Muscle of arm (tissue), 12 donors: ENCODE measurements around the gene TMEM50B. TPM values are rescaled to one million over a fixed set of nuclear protein-coding genes. Genes with fewer than 3 reads are reported as not detected.
"Not testable (repeated sequence)": the region's sequence is repeated elsewhere in the genome, so short reads cannot be mapped to it uniquely, and the experiment has no call there.

Experiments used
- DNase-seq: peaks from one replicate; pipeline ENCODE4 v3.0.0-alpha.2; 2013
- polyA plus RNA-seq, 12 donors: library from polyadenylated mRNA; unstranded; fragments of 120-200 nt; gene quantifications; one replicate each; pipeline ENCODE4 v1.2.1, GENCODE V29; 2013; ENCODE audit not compliant: insufficient read length in 12 of 12

Gene TMEM50B
- polyA plus RNA-seq, 12 donors = 20.0 to 49.1 (median 25.4) TPM; not detected in 1

GRCh38 chr21:33433425-33434114 is 46.2 kb downstream of the TMEM50B start:
- DNase-seq = no peak

GRCh38 chr21:33433001-33433400 is 46.8 kb downstream of the TMEM50B start:
- DNase-seq = no peak

GRCh38 chr21:33432496-33432895 is 47.3 kb downstream of the TMEM50B start:
- no peak for DNase-seq

GRCh38 chr21:33430858-33431257 is 48.9 kb downstream of the TMEM50B start:
- DNase-seq = no peak

- no peak for DNase-seq
Measured at GRCh38 chr21:33428669-33429068, 51.1 kb downstream of the TMEM50B start.

- no peak for DNase-seq
Measured at GRCh38 chr21:33427051-33427450, 52.7 kb downstream of the TMEM50B start.

- DNase-seq = no peak
Measured at GRCh38 chr21:33425825-33426224, 53.9 kb downstream of the TMEM50B start.

- no peak for DNase-seq
Measured at GRCh38 chr21:33424214-33424613, 55.6 kb downstream of the TMEM50B start.

GRCh38 chr21:33421713-33422393 is 57.9 kb downstream of the TMEM50B start:
- no peak for DNase-seq

GRCh38 chr21:33419538-33420123 is 60.1 kb downstream of the TMEM50B start:
- no peak for DNase-seq

- peak; percentile 72 for DNase-seq
Measured at GRCh38 chr21:33418691-33419090, 61.1 kb downstream of the TMEM50B start.

GRCh38 chr21:33414926-33415325 is 64.8 kb downstream of the TMEM50B start:
- DNase-seq = no peak

GRCh38 chr21:33414068-33414467 is 65.7 kb downstream of the TMEM50B start:
- no peak for DNase-seq

GRCh38 chr21:33412832-33413519 is 66.8 kb downstream of the TMEM50B start:
- DNase-seq = no peak

- not testable (repeated sequence) for DNase-seq
Measured at GRCh38 chr21:33412439-33412831, 67.3 kb downstream of the TMEM50B start.

- no peak for DNase-seq
Measured at GRCh38 chr21:33411949-33412430, 67.8 kb downstream of the TMEM50B start.

GRCh38 chr21:33406493-33406892 is 73.3 kb downstream of the TMEM50B start:
- no peak for DNase-seq

- DNase-seq = no peak
Measured at GRCh38 chr21:33403786-33404585, 75.8 kb downstream of the TMEM50B start.

- no peak for DNase-seq
Measured at GRCh38 chr21:33403128-33403785, 76.5 kb downstream of the TMEM50B start, which contains the start of gene IFNGR2. Gene IFNGR2, plus strand, starts transcription at chr21:33403413. Its CDS starts 131 bp downstream, at chr21:33403544.
